Heart left ventricle (tissue), 16 donors: ENCODE results near the gene HS3ST3B1. TPM values are rescaled to one million over a fixed set of nuclear protein-coding genes. Genes with fewer than 3 reads are reported as not detected.

ENCODE experiments used
- ATAC-seq, 4 donors: fragments of 200-7000 bp; cut with Tn5 transposase; one replicate each; pipeline ENCODE4 v1.9.1; 2020 to 2022; ENCODE audit warnings: moderate library complexity in 4 of 4, mild to moderate bottlenecking in 3 of 4, moderate number of reproducible peaks in 1 of 4
- DNase-seq, 5 donors: peaks; one replicate each; pipeline ENCODE4 v3.0.0-alpha.2; 2020
- H3K27ac ChIP-seq, 12 donors: fragments of 200-600 bp; sonication (generic) in 4 of 12; one replicate each; pipeline versions ENCODE4 v1.5.0 to v1.8.0; 2016 to 2022; ENCODE audit warnings: mild to moderate bottlenecking in 2 of 12
- H3K27me3 ChIP-seq, 9 donors: fragments of 200-600 bp; sonication (generic) in 2 of 9; one replicate each; pipeline versions ENCODE4 v1.5.1 to v1.8.0; 2016 to 2022; ENCODE audit warnings: mild to moderate bottlenecking in 3 of 9
- H3K36me3 ChIP-seq, 9 donors: fragments of 200-600 bp; sonication (generic) in 2 of 9; one replicate each; pipeline versions ENCODE4 v1.5.0 to v1.8.0; 2018 to 2022; ENCODE audit warnings: mild to moderate bottlenecking in 2 of 9
- H3K4me1 ChIP-seq, 12 donors: fragments of 200-600 bp; sonication (generic) in 4 of 12; one replicate each; pipeline versions ENCODE4 v1.5.0 to v1.8.0; 2016 to 2022; ENCODE audit warnings: mild to moderate bottlenecking in 3 of 12
- H3K4me3 ChIP-seq, 12 donors: fragments of 200-600 bp; sonication (generic) in 4 of 12; one replicate each; pipeline versions ENCODE4 v1.5.0 to v1.8.0; 2017 to 2022; ENCODE audit warnings: mild to moderate bottlenecking in 9 of 12, moderate library complexity in 4 of 12
- H3K9me3 ChIP-seq, 12 donors: fragments of 200-600 bp; sonication (generic) in 4 of 12; one replicate each; pipeline versions ENCODE4 v1.5.0 to v1.8.0; 2016 to 2022; ENCODE audit warnings: mild to moderate bottlenecking in 1 of 12
- POLR2A ChIP-seq, 2 donors: fragments of 450-650 bp; IDR thresholded peaks; one replicate each; pipeline ENCODE4 v1.6.1; 2017; ENCODE audit warnings: antibody characterized with exemption in 2 of 2, mild to moderate bottlenecking in 2 of 2, moderate library complexity in 2 of 2
- WGBS, 4 donors: extraction: QIAGEN DNeasy Blood & Tissue Kit in 2 of 4; methylation state at CpG; one replicate each; pipeline versions ENCODE4 v1.1.5 to v1.1.7; 2013 to 2018; 5-methylcytosine and 5-hydroxymethylcytosine counted together
- intact Hi-C, 10 donors: fragments of 100-400 bp; cut with DNase I; formaldehyde crosslinking; loops; one replicate each; pipeline versions ENCODE4 v1.11.1 to v1.14.2; 2022
- polyA plus RNA-seq, 2 donors: library from polyadenylated mRNA; stranded (reverse); fragments of 200-250 nt; gene quantifications; one replicate each; pipeline ENCODE4 v1.2.3, GENCODE V29; 2013
- total RNA-seq, 9 donors: library from RNA; depleted of rRNA in 2 of 9; stranded (reverse); fragments of >200 nt in 2 of 9; fragmentation: NEBNext Ultra II Directional in 3 of 9; extraction: Animal tissue kit (Norgen Biotek cat#: 25700) in 3 of 9; gene quantifications; one replicate each; pipeline versions ENCODE4 v1.1.0 to v1.2.4, GENCODE V29; 2016 to 2023
- TF ChIP-seq, protein P1 (sequence below), 12 donors: fragments of 200-600 bp; sonication (generic) in 4 of 12; IDR thresholded peaks; one replicate each; pipeline versions ENCODE4 v1.5.0 to v1.8.0; 2018 to 2022; ENCODE audit warnings: antibody characterized with exemption in 12 of 12, mild to moderate bottlenecking in 5 of 12
- donor health status: ischemic (EF 13 %, LVEDD 7.1; RV severe dilation, severe dysfunction).
- donor health status: healthy with polysubstance abuse.
- donor health status: DM: no; HTN: yes; CAD: no.
- donor health status: DM: no; HTN: no; CAD: no.
- donor health status: ischemic (EF 25% LVEDD 6.9; RV normal size, moderate dysfunction).
- donor health status: ischemic (EF 25% LVEDD 5.7; RV mildly dilated, moderate dysfunction).
- donor health status: healthy.
- donor health status: DM: yes; HTN: yes; CAD: no.
- donor health status: ischemic (EF 35%, LVEDD 5.7; RV mildly dilated, moderate dysfunction).
- donor health status: nonischemic (EF 11% LVEDD 7.7; RV severe dilation, severe dysfunction).
- donor health status: DM: yes; HTN: yes; CAD: no.
- donor health status: PGD.
- donor health status: ischemic (EF 29% LVEDD 5.4; RV normal size, mild dysfunction).
- donor health status: nonischemic (EF 23%, LVEDD 6.1; RV moderate dilation, normal function).

The HS3ST3B1 gene
- total and polyA plus RNA-seq, 11 donors, result 0.61 to 3.9 (median 2.9) TPM

- H3K27ac ChIP-seq, result no peak overlapping the region
Observed at GRCh38 chr17:14321476-14321949, 20.6 kb downstream of the HS3ST3B1 start.

GRCh38 chr17:14321980-14322776 is 21.3 kb downstream of the HS3ST3B1 start:
- Histone ChIP-seq H3K9me3 (no peaks in the 10 kb centered on the region), H3K36me3 (no peaks in the 10 kb centered on the region), H3K4me3 (no peak overlapping the region), H3K27ac (no peak overlapping the region), H3K4me1 (peaks cover 0 to 15% (median 0%) of the 10 kb centered on the region in 12 donors), H3K27me3 (peaks cover 0 to 11% (median 0%) of the 10 kb centered on the region in 9 donors)
- no peak for DNase-seq
- 90 to 93% (median 92%) methylated on average over 7 of the region's 7 CpGs for WGBS, 4 donors
- no peak for ATAC-seq
- intact Hi-C loops, result no loop called here
- TF ChIP-seq POLR2A (IDR thresholded peaks at IDR 0.05), result no peak

More at GRCh38 chr17:14321476-14321949, 20.6 kb downstream of the HS3ST3B1 start:
- H3K9me3 ChIP-seq, result no peaks in the 10 kb centered on the region
- DNase-seq, result no peak
- TF ChIP-seq POLR2A (IDR thresholded peaks at IDR 0.05), result no peak
- TF ChIP-seq, protein P1, sequence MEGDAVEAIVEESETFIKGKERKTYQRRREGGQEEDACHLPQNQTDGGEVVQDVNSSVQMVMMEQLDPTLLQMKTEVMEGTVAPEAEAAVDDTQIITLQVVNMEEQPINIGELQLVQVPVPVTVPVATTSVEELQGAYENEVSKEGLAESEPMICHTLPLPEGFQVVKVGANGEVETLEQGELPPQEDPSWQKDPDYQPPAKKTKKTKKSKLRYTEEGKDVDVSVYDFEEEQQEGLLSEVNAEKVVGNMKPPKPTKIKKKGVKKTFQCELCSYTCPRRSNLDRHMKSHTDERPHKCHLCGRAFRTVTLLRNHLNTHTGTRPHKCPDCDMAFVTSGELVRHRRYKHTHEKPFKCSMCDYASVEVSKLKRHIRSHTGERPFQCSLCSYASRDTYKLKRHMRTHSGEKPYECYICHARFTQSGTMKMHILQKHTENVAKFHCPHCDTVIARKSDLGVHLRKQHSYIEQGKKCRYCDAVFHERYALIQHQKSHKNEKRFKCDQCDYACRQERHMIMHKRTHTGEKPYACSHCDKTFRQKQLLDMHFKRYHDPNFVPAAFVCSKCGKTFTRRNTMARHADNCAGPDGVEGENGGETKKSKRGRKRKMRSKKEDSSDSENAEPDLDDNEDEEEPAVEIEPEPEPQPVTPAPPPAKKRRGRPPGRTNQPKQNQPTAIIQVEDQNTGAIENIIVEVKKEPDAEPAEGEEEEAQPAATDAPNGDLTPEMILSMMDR (IDR thresholded peaks at IDR 0.05), result no peak
- intact Hi-C loops, result no loop called here
- peaks cover 0 to 11% (median 0%) of the 10 kb centered on the region in 9 donors for H3K27me3 ChIP-seq
- H3K4me1 ChIP-seq, result peaks cover 0 to 15% (median 0%) of the 10 kb centered on the region in 12 donors
- no peak overlapping the region for H3K4me3 ChIP-seq
- ATAC-seq, result no peak
- 71 to 76% (median 72%) methylated on average over 7 of the region's 7 CpGs for WGBS, 4 donors
- no peaks in the 10 kb centered on the region for H3K36me3 ChIP-seq

- DNase-seq (no peak), ATAC-seq (no peak)
- Histone ChIP-seq H3K4me1 (peaks cover 0 to 9% (median 0%) of the 10 kb centered on the region in 12 donors), H3K9me3 (no peaks in the 10 kb centered on the region), H3K27ac (no peak overlapping the region), H3K4me3 (no peak overlapping the region), H3K36me3 (no peaks in the 10 kb centered on the region), H3K27me3 (peaks cover 0 to 7% (median 0%) of the 10 kb centered on the region in 9 donors)
- intact Hi-C loops, result no loop called here
- TF ChIP-seq, protein P1 (IDR thresholded peaks at IDR 0.05), result no peak
- TF ChIP-seq POLR2A (IDR thresholded peaks at IDR 0.05), result no peak
- WGBS, 4 donors, result 36 to 54% (median 45%) methylated on average over 3 of the region's 3 CpGs
Observed at GRCh38 chr17:14323522-14323981, 22.7 kb downstream of the HS3ST3B1 start.

- 81 to 84% (median 82%) methylated on average over 9 of the region's 9 CpGs for WGBS, 4 donors
- Histone ChIP-seq H3K36me3 (no peaks in the 10 kb centered on the region), H3K27me3 (no peaks in the 10 kb centered on the region), H3K27ac (no peak overlapping the region), H3K4me3 (no peak overlapping the region), H3K9me3 (no peaks in the 10 kb centered on the region), H3K4me1 (peaks cover 0 to 19% (median 0%) of the 10 kb centered on the region in 12 donors)
- ATAC-seq (no peak), DNase-seq (no peak)
- TF ChIP-seq, protein P1 (IDR thresholded peaks at IDR 0.05), result no peak
- no peak for TF ChIP-seq POLR2A (IDR thresholded peaks at IDR 0.05)
- intact Hi-C loops, result no loop called here
Observed at GRCh38 chr17:14325618-14326167, 24.8 kb downstream of the HS3ST3B1 start.
